Tibial artery (tissue), 4 donors: ENCODE data around the gene CCNDBP1.

Experiments used
- DNase-seq, 2 donors: peaks; one replicate each; pipeline ENCODE4 v3.0.0-alpha.2; 2019
- H3K27ac ChIP-seq, 2 donors: fragments of 200-600 bp; sonication (generic) in 1 of 2; 1 replicate in 1 of 2; 2 replicates in 1 of 2; pipeline ENCODE4 v1.5.1; 2018 to 2019; ENCODE audit warnings: mild to moderate bottlenecking in 1 of 2
- H3K27me3 ChIP-seq, 2 donors: fragments of 200-600 bp; sonication (generic) in 1 of 2; one replicate each; pipeline versions ENCODE4 v1.5.1 to v1.6.0; 2016 to 2019
- H3K36me3 ChIP-seq, 3 donors: fragments of 200-600 bp; sonication (generic) in 2 of 3; one replicate each; pipeline ENCODE4 v1.5.1; 2016 to 2019; ENCODE audit warnings: mild to moderate bottlenecking in 2 of 3
- H3K4me1 ChIP-seq, 4 donors: fragments of 200-600 bp; sonication (generic) in 2 of 4; 1 replicate in 3 of 4; 2 replicates in 1 of 4; pipeline ENCODE4 v1.5.1; 2016 to 2019
- H3K4me3 ChIP-seq, 2 donors: fragments of 200-600 bp; sonication (generic) in 1 of 2; 1 replicate in 1 of 2; 2 replicates in 1 of 2; pipeline ENCODE4 v1.5.1; 2018 to 2019; ENCODE audit warnings: mild to moderate bottlenecking in 2 of 2
- H3K9me3 ChIP-seq, 3 donors: fragments of 200-600 bp; sonication (generic) in 1 of 3; one replicate each; pipeline ENCODE4 v1.5.1; 2016 to 2019
- CTCF ChIP-seq, 2 experiments: fragments of 200-600 bp in 1 of 2; fragments of 450-650 bp in 1 of 2; IDR thresholded peaks; one replicate each; pipeline ENCODE4 v1.5.1; 2017 to 2019; ENCODE audit warnings: antibody characterized with exemption in 2 of 2, mild to moderate bottlenecking in 1 of 2, moderate library complexity in 1 of 2
- intact Hi-C: fragments of 100-400 bp; cut with DNase I; formaldehyde crosslinking; loops from one replicate; pipeline ENCODE4 v1.15.0; 2023; ENCODE audit warnings: low total_unique reads

The CCNDBP1 gene

GRCh38 chr15:43241100-43241499, 55.9 kb downstream of the CCNDBP1 start:
- peaks cover 0 to 9% (median 2%) of the 10 kb centered on the region in 4 donors for H3K4me1 ChIP-seq
- peak overlapping the region in 1 of 2 donors; percentile 23 for H3K27ac ChIP-seq
- H3K27me3 ChIP-seq, result no peaks in the 10 kb centered on the region
- intact Hi-C loops, result no loop called here
- peak; percentile 57 to 80 for DNase-seq
- no peaks in the 10 kb centered on the region for H3K36me3 ChIP-seq
- H3K9me3 ChIP-seq, result no peaks in the 10 kb centered on the region
- H3K4me3 ChIP-seq, result no peak overlapping the region
- no peak for TF ChIP-seq CTCF (IDR thresholded peaks at IDR 0.05)

- Histone ChIP-seq H3K9me3 (no peaks in the 10 kb centered on the region), H3K27me3 (no peaks in the 10 kb centered on the region), H3K27ac (no peak overlapping the region), H3K36me3 (no peaks in the 10 kb centered on the region), H3K4me1 (peaks cover 0 to 9% (median 2%) of the 10 kb centered on the region in 4 donors), H3K4me3 (no peak overlapping the region)
- TF ChIP-seq CTCF (IDR thresholded peaks at IDR 0.05), result no peak
- no peak for DNase-seq
- intact Hi-C loops, result no loop called here
These were observed 57.4 kb downstream of the CCNDBP1 start for GRCh38 chr15:43242616-43243015.

GRCh38 chr15:43243020-43243645, 57.9 kb downstream of the CCNDBP1 start:
- no peak for DNase-seq
- H3K9me3 ChIP-seq, result no peaks in the 10 kb centered on the region
- no peaks in the 10 kb centered on the region for H3K36me3 ChIP-seq
- no peak for TF ChIP-seq CTCF (IDR thresholded peaks at IDR 0.05)
- H3K4me3 ChIP-seq, result no peak overlapping the region
- no peaks in the 10 kb centered on the region for H3K27me3 ChIP-seq
- intact Hi-C loops, result no loop called here
- H3K27ac ChIP-seq, result no peak overlapping the region
- peaks cover 0 to 9% (median 2%) of the 10 kb centered on the region in 4 donors for H3K4me1 ChIP-seq

GRCh38 chr15:43244092-43244491, 58.9 kb downstream of the CCNDBP1 start:
- Histone ChIP-seq H3K27ac (no peak overlapping the region), H3K4me3 (no peak overlapping the region), H3K27me3 (no peaks in the 10 kb centered on the region), H3K9me3 (no peaks in the 10 kb centered on the region), H3K36me3 (no peaks in the 10 kb centered on the region), H3K4me1 (peaks cover 0 to 9% (median 2%) of the 10 kb centered on the region in 4 donors)
- no peak for TF ChIP-seq CTCF (IDR thresholded peaks at IDR 0.05)
- intact Hi-C loops, result no loop called here
- DNase-seq, result no peak

GRCh38 chr15:43246261-43246774, 61.1 kb downstream of the CCNDBP1 start:
- Histone ChIP-seq H3K27me3 (no peaks in the 10 kb centered on the region), H3K9me3 (no peaks in the 10 kb centered on the region), H3K27ac (no peak overlapping the region), H3K36me3 (no peaks in the 10 kb centered on the region), H3K4me1 (peaks cover 0 to 3% (median 0%) of the 10 kb centered on the region in 4 donors), H3K4me3 (no peak overlapping the region)
- intact Hi-C loops, result no loop called here
- no peak for DNase-seq
- no peak for TF ChIP-seq CTCF (IDR thresholded peaks at IDR 0.05)
